ENCODE data around the gene SOX5.
"Not testable (repeated sequence)": the region's sequence is repeated elsewhere in the genome, so short reads cannot be mapped to it uniquely, and the experiment has no call there.

DNA sequence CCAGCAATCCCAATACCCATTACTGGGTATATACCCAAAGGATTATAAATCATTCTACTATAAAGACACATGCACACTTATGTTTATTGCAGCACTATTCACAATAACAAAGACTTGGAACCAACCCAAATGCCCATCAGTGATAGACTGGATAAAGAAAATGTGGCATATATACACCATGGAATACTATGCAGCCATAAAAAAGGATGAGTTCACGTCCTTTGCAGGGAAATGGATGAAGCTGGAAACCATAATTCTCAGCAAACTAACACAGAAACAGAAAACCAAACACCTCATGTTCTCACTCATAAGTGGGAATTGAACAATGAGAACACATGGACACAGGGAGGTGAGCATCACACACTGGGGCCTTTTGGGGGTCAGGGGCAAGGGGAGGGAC lies 72.9 kb downstream of the SOX5 start:
- TF ChIP-seq, protein P1, sequence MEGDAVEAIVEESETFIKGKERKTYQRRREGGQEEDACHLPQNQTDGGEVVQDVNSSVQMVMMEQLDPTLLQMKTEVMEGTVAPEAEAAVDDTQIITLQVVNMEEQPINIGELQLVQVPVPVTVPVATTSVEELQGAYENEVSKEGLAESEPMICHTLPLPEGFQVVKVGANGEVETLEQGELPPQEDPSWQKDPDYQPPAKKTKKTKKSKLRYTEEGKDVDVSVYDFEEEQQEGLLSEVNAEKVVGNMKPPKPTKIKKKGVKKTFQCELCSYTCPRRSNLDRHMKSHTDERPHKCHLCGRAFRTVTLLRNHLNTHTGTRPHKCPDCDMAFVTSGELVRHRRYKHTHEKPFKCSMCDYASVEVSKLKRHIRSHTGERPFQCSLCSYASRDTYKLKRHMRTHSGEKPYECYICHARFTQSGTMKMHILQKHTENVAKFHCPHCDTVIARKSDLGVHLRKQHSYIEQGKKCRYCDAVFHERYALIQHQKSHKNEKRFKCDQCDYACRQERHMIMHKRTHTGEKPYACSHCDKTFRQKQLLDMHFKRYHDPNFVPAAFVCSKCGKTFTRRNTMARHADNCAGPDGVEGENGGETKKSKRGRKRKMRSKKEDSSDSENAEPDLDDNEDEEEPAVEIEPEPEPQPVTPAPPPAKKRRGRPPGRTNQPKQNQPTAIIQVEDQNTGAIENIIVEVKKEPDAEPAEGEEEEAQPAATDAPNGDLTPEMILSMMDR (IDR thresholded peaks at IDR 0.05), result not testable (repeated sequence)
- not testable (repeated sequence) for TF ChIP-seq POLR2A (IDR thresholded peaks at IDR 0.05)
